K562 treated with DMSO at 1 percent for 4 hours (cell line): Measurements from ENCODE around the gene ARL13B. TPM values are rescaled to one million over a fixed set of nuclear protein-coding genes. Genes with fewer than 3 reads are reported as not detected.

Experiments
- total RNA-seq: library from RNA; unstranded; fragments of 300-600 nt; gene quantifications from 2 replicates; pipeline ENCODE4 v1.2.3, GENCODE V29; 2022; ENCODE audit not compliant: insufficient read depth

Gene ARL13B
- total RNA-seq = 8.4 and 11.6 TPM in 2 replicates

DNA sequence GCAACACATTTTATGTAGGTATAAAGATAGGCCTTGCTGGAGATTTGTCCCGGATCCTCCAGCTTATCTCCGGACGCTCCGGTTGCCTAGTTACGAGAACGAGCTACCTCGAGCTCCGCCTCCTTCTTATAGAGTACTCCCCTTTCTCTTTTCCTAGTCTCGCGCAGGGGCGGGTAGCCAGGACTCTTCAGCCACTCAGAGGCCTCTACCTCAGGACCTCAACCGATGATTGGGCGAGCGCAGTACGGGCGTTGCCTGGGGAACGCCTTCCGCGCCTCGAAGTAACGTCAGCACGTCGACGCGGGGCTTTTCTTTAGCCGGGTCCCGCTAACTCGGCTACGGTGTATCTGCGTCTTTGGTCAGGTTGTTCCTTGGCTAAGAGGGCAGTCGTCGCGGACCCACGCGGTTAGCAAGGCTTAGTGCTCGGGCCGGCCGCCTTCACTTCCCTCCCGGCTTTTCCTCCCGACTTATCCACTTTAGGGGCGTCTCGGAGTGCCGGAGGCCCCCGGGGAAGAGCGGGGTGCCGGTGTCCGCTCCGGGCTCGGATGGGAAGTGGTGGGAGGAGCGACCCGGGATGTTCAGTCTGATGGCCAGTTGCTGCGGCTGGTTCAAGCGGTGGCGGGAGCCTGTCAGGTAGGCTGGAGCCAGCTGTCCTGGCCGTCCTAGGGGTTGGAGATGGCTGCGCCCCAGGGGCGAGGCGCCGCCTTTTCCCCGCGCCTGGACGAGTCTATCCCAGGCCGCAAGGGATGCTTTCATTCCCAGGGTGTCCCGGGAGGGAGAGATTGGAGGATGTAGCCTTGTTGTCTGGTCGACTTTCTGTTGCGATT is at the start of gene ARL13B:
ARL13B (plus strand) TSS at position 306 of the 827 bp plus-strand sequence; CDS start at position 575, 269 bp downstream.

DNA sequence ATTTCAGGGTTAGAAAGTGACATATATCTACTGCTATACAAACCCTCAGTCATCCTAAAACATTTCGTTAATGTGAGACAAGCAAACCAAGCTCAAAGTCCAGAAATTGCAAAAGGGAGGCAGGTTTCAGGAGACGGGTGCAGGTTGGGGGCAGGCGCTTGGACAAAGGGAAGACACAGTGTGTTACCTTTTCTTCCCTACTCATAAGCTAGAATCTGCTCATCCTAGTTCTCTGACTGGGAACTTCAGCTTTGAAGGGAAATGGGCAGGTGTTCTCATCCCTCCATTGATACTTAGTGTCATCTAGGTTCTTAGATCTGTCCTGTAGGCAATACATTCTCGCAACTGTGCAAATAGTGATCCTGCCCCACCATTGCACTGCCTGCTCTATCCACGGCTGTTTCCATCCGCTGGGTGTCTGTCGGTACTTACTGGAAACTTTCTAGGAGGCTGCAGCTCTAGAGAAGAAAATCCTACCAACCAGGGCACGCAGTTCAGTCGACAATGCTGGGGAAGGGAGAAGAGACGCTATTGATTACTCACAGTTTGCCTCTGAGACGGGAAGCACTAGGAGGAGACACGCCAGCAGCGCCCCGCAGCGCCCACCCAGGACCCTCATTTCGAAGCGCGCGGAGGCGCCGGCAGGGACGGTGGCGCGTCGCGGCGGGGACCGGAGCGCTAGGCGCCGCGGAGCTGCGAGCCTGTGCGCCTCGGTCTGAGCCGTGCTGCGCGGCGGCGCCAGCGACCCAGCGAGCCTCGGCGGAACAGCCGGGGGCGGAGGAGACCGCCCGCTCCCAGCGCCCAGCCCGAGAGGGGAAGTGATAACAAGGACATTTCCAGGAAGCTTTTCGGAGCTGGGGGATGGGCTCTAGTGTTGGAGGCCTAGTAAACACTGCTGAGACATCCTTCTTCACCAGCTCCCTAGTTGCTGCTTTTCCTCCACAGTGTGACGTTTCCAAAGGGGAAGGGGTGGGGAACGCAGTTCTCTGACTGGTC is 6.5 kb upstream of the ARL13B start, which contains the start of gene PROS1:
PROS1 (minus strand) TSS at position 766 of the 996 bp plus-strand sequence; CDS start at position 619, 147 bp downstream.

DNA sequence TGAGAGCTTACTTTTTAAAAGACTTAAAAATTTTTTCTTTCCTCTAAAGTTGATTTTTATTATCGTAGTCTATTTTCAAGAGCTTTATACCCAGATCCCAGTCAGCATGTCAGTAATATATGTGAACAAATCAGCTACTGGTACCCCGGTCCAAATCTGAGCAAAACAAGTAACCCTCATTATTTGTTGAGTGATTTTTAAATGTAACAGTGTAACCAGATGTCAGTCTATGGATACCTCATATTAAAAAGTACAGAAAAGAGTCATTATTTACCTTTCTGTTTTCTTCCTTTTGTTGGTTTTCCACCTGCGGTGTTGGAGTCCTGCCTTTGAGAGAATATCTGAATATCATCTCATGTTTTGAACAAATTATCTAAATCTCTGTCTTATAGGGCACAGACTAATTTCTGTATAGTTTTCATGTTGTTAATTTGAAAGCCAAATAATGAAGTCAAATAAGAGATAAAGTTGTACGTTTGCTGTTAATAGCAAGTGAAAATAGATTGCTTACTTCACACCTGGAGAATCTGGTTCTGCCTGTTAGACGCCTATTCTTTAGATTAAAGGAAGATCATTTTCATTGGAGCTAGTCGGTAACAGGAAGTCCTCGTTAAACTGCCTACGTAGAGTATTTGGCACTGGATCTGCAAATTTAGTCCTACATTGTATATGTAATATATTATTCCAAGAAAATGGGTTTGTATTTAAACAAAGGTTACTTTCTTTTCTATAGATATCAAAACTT is 48.3 kb downstream of the ARL13B start, which contains the start of gene STX19:
STX19 (minus strand) TSS at position 505 of the 745 bp plus-strand sequence. CDS start 13,328 bp downstream, outside the sequence.

DNA sequence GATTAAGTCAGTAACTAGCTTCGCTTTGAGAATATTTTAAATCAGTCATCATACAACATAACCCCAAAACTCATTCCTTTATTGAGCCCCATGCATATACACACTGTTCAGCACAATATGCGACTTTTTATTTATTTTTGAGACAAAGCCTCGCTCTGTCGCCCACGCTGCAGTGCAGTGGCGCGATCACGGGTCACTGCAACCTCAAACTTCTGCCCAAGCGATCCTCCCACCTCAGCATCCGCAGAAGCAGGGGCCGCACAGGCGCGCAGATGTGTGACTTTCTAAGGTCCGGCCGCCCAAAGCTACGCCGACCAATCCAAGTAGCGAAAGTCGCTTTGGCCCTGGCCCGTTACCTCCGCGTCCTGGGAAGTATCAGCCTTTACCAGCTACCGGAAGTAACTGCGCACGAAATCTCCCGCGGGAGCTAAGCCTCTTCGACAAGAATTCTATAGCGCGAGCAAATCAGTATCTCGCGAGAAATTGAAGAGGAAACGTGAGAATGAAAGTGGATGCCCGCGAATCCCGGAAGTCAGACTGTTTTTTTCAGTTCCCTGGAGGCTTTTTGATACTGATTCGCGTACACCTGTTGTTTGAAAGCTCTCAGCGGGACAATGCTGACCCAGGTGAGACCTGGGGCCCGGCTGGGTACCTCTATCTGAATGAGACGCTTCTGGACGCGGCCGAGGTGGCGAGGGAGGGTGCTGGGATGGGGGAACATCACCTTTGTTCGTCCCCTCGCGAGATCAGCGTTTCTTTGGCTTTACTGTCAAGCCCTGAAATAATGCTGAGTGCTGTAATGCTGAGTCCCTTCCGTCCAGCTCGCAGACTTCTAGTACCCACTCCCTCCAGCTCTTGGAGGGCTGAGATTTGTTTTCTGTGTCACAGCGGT is 82.8 kb downstream of the ARL13B start, which contains the start of the genes DHFR2 and NSUN3:
DHFR2 (minus strand) TSS at position 404 of the 892 bp plus-strand sequence. CDS start 1,405 bp downstream, outside the sequence.
NSUN3 (plus strand) TSS at position 549 of the 892 bp plus-strand sequence; CDS start at position 615, 66 bp downstream.

Other genes starting within 250 kb of the ARL13B start
- 18.1 and 24.4 TPM in 2 replicates for gene PROS1, start 6.3 kb upstream of the ARL13B start, total RNA-seq
- not detected in 2 replicates for gene STX19, start 48.4 kb downstream of the ARL13B start, total RNA-seq
- 0.60 and 1.2 TPM in 2 replicates for gene DHFR2, start 82.8 kb downstream of the ARL13B start, total RNA-seq
- 8.6 and 9.8 TPM in 2 replicates for gene NSUN3, start 82.9 kb downstream of the ARL13B start, total RNA-seq